ENCODE measurements around the gene FMO1.
"Not testable (repeated sequence)": the region's sequence is repeated elsewhere in the genome, so short reads cannot be mapped to it uniquely, and the experiment has no call there.

The FMO1 gene

GRCh38 chr1:171236231-171236630, 12.1 kb upstream of the FMO1 start:
- DNase-seq, result not testable (repeated sequence)

DNA sequence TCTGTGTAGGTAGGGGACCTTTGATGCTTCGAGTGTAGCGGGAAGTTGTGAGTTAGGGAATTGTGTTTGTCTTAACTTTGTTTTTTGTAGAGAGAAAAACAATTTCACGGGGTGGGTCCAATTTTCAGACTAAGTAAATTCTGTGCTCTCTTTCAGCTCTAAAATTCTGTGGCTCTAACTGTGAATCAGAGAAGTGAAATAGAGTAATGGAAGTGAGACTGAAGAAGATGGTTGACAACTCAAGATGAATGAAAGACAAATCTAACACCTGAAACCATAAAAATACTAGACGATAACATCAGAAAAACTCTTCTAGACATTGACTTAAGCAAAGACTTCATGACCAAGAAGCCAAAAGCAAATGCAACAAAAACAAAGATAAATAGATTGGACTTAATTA, 4.4 kb upstream of the FMO1 start:
- no peak for DNase-seq

DNA sequence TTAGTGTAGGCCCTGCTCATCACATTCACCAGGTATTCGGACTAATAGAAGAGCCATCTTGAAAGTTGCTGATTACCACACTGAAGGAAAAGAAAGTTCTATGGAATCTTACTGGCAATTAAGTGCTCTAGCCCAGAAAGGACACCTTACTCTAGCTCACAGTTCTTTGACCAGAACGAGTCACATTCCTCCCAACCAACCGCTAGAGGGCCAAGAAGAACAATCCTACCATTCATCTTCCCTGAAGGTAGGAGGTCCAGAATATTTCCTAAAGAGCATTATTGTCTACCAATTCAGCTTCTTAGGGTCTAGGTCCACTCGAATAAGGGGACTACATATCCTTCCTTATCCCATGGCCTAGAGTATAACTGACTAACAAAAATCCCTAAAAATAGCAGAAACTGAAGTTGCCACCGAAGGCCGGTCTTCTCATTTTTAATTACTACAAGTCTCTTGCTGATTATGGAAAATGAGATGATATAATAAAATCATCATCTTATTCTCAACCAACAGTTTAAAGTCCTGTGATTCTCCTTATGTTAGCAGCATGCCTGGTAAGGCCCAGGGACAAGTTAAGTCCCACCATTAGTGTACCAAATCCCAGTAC, 2.7 kb upstream of the FMO1 start:
- DNase-seq, result no peak

DNA sequence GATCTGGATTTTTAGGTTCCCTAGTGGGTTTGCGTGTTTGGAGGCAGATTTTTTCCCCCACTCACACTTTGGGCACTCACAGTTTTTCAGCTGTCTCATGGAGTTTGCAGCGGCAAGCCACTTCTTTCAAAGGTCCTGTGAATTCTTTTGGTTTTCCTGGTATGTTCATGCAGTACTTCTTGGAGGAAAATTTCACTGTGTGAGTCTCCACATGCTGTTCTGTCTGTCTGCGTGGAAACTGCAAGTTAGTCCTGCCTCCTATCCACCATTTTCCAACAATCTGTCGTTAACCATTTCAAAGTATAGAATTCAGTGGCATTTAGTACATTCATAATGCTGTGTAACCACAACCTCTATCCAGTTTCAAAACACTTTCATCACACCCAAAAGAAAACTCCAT, 793 bp upstream of the FMO1 start:
- no peak for DNase-seq

GRCh38 chr1:171248841-171249240, 547 bp downstream of the FMO1 start:
- DNase-seq, result no peak

- no peak for DNase-seq
These were observed 2.0 kb downstream of the FMO1 start for GRCh38 chr1:171250263-171250662.

- DNase-seq, result peak; percentile 68
These were observed 3.0 kb downstream of the FMO1 start for GRCh38 chr1:171251042-171251951.

GRCh38 chr1:171251952-171252300, 3.6 kb downstream of the FMO1 start:
- DNase-seq, result no peak

- DNase-seq, result no peak
These were observed 4.2 kb downstream of the FMO1 start for GRCh38 chr1:171252482-171252881.

DNA sequence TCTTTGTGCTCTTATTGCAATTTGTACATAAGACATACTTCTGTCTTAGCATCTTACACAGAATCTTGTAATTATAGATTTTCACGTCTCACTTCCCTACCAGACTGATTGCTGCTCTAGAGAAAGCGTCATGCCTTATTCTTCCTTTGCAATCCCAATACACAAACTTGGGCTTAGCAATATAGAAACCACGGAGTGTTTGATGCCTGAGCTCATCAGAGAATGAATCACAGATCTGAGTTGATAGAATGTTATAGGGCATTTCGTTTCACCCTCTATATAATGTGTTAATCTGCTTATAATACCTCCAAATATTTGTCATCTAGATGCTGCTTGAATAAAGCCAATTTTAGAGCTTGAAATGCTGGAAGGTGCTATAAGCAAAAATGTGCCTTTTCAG, 6.6 kb downstream of the FMO1 start:
- DNase-seq, result no peak

GRCh38 chr1:171256940-171257606, 8.8 kb downstream of the FMO1 start:
- no peak for DNase-seq

DNA sequence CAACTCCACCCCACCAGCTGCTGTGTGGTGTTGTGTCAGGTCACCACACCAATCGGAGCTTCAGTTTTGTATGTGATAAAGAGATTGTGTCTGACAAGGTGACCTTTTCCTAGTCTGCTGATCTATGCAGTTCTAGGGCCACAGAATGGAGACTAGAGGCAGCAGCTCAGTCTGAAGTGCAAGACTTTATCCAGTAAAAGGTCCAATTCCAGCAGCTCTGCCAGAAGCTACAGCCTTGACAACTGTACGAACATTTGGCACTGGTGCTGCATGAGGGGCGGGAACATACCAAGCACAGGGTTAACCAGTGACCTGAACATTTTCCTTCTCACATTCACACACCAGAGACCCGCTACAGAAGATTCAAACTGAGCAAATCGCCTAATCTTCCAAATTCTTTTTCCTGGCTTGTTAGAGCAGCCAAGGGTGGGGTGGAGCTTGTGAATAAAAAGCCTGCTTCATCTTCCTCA, 9.3 kb downstream of the FMO1 start:
- no peak for DNase-seq

- no peak for DNase-seq
These were observed 10.1 kb downstream of the FMO1 start for GRCh38 chr1:171258429-171258828.

DNA sequence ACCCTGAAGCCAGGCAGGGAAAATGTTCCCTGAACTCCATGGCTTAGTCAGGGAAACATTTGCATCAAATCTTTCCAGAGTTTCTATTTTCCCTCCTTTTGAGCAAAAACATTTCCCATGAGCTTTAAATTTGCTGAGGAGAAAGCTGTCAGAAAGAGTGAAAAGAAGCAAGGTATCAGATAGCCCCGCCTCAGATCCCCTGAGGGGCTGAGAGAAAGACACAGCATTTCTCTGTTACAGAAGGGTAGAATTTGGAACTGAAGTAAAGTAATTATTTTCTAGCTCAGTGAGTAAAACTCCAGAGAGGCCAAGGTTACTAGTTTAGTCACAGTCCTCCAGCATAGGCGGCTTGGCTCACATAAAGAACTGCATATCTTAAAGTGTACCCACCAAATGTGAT, 10.6 kb downstream of the FMO1 start:
- no peak for DNase-seq

GRCh38 chr1:171261336-171261735, 13.0 kb downstream of the FMO1 start:
- no peak for DNase-seq

GRCh38 chr1:171263901-171264300, 15.6 kb downstream of the FMO1 start:
- DNase-seq, result no peak

DNA sequence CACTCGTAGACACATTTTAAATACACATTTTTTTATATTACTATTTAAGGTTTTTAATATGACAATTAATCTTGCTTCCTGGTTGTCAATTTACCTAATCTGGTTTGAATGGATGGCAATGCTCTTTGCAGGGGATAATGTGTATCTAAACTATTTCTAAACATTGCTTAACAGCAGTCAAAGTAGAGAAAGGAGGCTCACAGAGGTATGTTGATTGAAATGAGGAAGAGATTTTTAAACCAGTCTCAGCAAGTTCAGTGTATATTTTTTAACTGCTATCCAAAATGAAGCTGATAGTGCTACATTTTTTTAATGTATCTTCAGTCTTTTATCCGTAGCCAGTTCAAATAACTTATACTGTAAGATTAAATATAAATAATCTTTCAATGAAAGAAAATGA, 17.4 kb downstream of the FMO1 start:
- no peak for DNase-seq

DNA sequence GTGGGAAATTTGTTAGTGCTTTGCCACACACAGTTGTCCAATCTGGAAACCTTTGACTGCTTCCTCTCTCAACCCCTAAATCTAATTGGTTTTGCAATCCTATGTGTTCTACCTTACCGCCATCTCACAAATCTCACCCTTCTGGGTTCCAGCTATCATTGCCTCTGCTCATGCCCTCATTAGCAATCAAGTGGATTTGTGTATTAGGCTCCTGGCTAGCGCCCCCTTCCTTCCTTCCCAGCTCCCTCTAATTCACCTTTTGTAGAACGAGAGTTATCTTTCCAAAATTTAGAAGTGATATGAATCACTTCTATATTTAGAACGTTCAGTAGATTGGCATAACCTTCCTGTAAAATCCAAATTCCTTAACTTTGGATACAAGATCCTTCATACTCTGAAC, 18.6 kb downstream of the FMO1 start:
- no peak for DNase-seq

GRCh38 chr1:171267391-171267790, 19.1 kb downstream of the FMO1 start:
- no peak for DNase-seq

GRCh38 chr1:171270806-171271205, 22.5 kb downstream of the FMO1 start:
- no peak for DNase-seq

- no peak for DNase-seq
These were observed 29.2 kb downstream of the FMO1 start for GRCh38 chr1:171277534-171277933.

- no peak for DNase-seq
These were observed 30.9 kb downstream of the FMO1 start for GRCh38 chr1:171279234-171279633.

GRCh38 chr1:171279678-171280077, 31.4 kb downstream of the FMO1 start:
- DNase-seq, result no peak

DNA sequence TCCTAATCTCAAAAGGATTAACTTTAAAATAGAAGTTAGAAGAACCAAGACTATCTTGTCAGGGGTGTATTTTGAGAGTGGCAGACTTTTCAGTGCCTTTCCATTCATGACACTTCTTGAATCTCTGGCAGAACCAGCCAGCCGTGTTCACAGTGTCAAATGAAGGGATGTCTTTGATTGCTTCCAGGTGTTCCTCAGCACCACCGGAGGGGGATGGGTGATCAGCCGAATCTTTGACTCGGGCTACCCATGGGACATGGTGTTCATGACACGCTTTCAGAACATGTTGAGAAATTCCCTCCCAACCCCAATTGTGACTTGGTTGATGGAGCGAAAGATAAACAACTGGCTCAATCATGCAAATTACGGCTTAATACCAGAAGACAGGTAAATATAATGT, 32.3 kb downstream of the FMO1 start:
- no peak for DNase-seq
